GM12801 (cell line): ENCODE measurements around the gene SMAP2.
A peak's percentile ranks its signal among the peaks of the same experiment; 100 is the strongest.

ENCODE experiments used
- CTCF ChIP-seq: IDR thresholded peaks from one replicate; pipeline ENCODE4 v1.5.1; 2011; ENCODE audit warnings: control low read depth; ENCODE audit not compliant: insufficient read length; ENCODE audit errors: extremely low read depth

Gene SMAP2

DNA sequence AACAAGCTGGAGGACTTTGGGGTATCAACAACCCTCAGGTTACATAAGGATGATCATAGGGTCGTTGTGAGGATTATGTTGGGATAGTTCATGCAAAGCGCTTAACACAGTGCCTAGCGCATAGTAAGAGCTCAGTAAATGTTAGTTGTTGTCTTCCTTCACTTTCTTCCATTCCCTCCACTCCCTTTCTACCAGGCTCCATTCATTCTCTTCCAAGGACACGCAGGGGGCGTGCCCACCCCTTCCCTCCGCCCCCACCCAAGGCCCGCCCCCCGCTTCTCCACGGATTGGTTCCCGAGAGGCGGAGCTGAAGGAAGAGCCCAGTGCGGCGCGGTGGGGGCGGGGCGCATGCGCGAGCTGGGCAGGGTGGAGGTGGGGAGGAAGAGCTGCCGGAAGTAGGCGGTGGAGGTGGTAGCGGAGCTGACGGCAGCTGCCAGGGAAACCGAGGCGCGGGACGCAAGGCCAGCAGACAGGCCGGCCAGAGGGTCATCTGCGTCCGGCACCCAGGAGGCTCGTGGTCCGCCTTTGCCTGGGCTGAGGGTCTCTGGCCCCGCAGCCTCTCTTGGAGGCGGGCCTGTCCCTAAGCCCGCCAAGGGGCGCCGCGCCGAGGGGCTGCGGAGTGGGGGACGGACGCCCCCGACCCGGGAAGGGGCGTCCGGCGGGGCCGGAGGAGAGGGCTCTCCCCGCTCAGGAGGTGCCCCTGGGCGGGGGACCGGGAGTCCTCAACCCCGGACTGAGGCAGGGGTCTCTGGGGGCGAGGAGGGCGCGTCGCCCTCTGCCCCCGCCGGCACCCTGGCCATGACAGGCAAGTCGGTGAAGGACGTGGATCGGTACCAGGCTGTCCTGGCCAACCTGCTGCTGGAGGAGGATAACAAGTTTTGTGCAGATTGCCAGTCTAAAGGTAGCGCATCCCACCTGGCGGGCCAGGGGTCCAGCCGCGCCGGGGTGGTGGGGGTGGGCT lies at the start of gene SMAP2:
Gene SMAP2 (plus strand): TSS at position 405 of the 961 bp plus-strand sequence. CDS start 394 bp downstream, at position 799.
- no peak for TF ChIP-seq CTCF

DNA sequence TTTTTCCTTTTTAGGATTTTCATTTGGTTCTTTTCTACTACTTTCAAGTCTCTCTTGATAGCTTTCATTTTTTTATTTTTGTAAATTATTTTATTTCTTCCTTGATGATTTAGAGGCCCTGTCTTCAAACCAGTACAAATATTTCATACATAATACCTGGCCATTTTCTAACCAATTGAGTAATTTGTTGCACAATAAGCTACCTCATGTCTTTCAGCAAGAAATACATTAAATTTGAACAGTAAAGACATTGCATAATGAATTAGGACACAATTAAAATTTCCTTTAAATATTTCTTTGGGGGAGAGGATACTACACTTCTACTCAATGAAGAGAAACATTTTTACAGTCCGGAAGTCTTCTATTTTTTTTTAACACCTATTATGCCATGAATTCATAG lies 40.8 kb upstream of the SMAP2 start:
- TF ChIP-seq CTCF = no peak

- no peak for TF ChIP-seq CTCF
Measured at GRCh38 chr1:40337443-40337842, 36.1 kb upstream of the SMAP2 start.

- TF ChIP-seq CTCF = peak; percentile 95
Measured at GRCh38 chr1:40338745-40339419, 34.6 kb upstream of the SMAP2 start.

- TF ChIP-seq CTCF = no peak
Measured at GRCh38 chr1:40339420-40340323, 33.9 kb upstream of the SMAP2 start.

GRCh38 chr1:40341491-40342380 lies 31.8 kb upstream of the SMAP2 start:
- no peak for TF ChIP-seq CTCF
